HTERT RPE-1 (cell line): ENCODE measurements around the gene NEIL3.

Experiments
- in situ Hi-C: fragments of 300-500 bp; cut with MboI; formaldehyde crosslinking; loops from 4 replicates; pipeline ENCODE4 v1.14.3; 2020; ENCODE audit warnings: low sequenced_read_pairs

The NEIL3 gene

GRCh38 chr4:177408023-177408422, 98.3 kb downstream of the NEIL3 start:
- in situ Hi-C loops, result no loop called here

DNA sequence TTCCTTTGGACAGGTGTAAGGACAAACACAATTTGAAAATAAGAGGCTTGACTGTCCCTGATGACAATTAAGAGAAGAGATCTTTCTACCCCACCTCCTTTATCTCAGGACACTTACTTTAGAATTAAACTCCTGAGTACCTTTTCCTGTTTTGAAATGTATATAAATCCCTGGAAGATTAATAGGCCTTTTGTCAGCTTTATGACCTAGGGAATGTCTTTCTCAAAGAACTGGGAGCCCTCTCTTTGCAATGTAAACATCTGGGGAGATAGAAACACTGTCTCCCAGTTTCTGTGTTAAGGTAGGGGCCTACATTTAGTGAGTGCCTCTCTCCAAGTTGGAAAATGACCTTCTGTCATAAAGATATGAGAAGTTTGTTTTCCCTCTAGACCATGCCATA, 100.9 kb downstream of the NEIL3 start:
- in situ Hi-C loops, result no loop called here

GRCh38 chr4:177411996-177412395, 102.3 kb downstream of the NEIL3 start:
- in situ Hi-C loops, result no loop called here
